H1 (cell line): ENCODE data around the gene BCL3. TPM values are rescaled to one million over a fixed set of nuclear protein-coding genes. Genes with fewer than 3 reads are reported as not detected.
A peak's percentile ranks its signal among the peaks of the same experiment; 100 is the strongest.

Experiments used
- CTCF ChIA-PET: fragments of 300-600 bp; sonication (Branson Sonifier 250); formaldehyde crosslinking; loops from one replicate; lab custom pipeline; 2021; ENCODE audit not compliant: partially characterized antibody; lab: Charles Lee
- POLR2A ChIA-PET: fragments of 300-600 bp; sonication (Branson Sonifier 250); formaldehyde crosslinking; loops from one replicate; lab custom pipeline; 2021; ENCODE audit warnings: inconsistent platforms; ENCODE audit not compliant: partially characterized antibody; lab: Charles Lee
- DNase-seq, 2 experiments: peaks; one replicate each; pipeline versions ENCODE4 v3.0.0 to v3.0.0-alpha.2; 2010 to 2022; ENCODE audit warnings: low spot score in 2 of 2, low read depth in 1 of 2, mixed read lengths in 1 of 2
- FAIRE-seq: peaks from 2 replicates; lab custom pipeline; 2011; peaks lifted over from hg19 to GRCh38; lab: Jason Lieb, UNC
- H2AFZ ChIP-seq: 2 replicates; pipeline ENCODE4 v1.8.1; 2012; ENCODE audit warnings: low read length, inconsistent platforms
- H2AK5ac ChIP-seq: 2 replicates; pipeline ENCODE4 v1.6.1; 2013; ENCODE audit warnings: low read depth, low read length
- H2BK120ac ChIP-seq: replicated peaks from 2 replicates; pipeline ENCODE3; 2013; ENCODE audit warnings: low read depth, low read length, inconsistent platforms
- H2BK12ac ChIP-seq: 2 replicates; pipeline ENCODE4 v1.6.1; 2013; ENCODE audit warnings: low read depth, low read length
- H2BK15ac ChIP-seq: 2 replicates; pipeline ENCODE4 v1.6.1; 2013; ENCODE audit warnings: low read length
- H2BK20ac ChIP-seq: 2 replicates; pipeline ENCODE4 v1.6.1; 2013; ENCODE audit warnings: low read length
- H2BK5ac ChIP-seq: 2 replicates; pipeline ENCODE4 v1.6.1; 2013; ENCODE audit warnings: low read depth, low read length
- H3K14ac ChIP-seq: 2 replicates; pipeline ENCODE4 v1.6.1; 2013; ENCODE audit warnings: inconsistent platforms; ENCODE audit not compliant: insufficient read length
- H3K18ac ChIP-seq: 2 replicates; pipeline ENCODE4 v1.6.1; 2013; ENCODE audit warnings: low read length; ENCODE audit errors: extremely low read depth
- H3K23ac ChIP-seq: 2 replicates; pipeline ENCODE4 v1.6.1; 2013; ENCODE audit warnings: inconsistent platforms; ENCODE audit not compliant: insufficient read length
- H3K23me2 ChIP-seq: 2 replicates; pipeline ENCODE4 v1.6.1; 2013; ENCODE audit warnings: low read depth, low read length
- H3K27ac ChIP-seq: 2 replicates; pipeline ENCODE4 v1.6.1; 2011; ENCODE audit warnings: low read depth, low read length, inconsistent platforms
- H3K27me3 ChIP-seq, 4 experiments: replicated peaks in 1 of 4; 1 replicate in 1 of 4; 2 replicates in 3 of 4; pipeline versions ENCODE4 v1.6.1 to v1.8.1; 2011 to 2013; ENCODE audit warnings: low read length in 3 of 4, mild to moderate bottlenecking in 3 of 4, inconsistent platforms in 2 of 4, mixed read lengths in 2 of 4, moderate library complexity in 1 of 4; ENCODE audit not compliant: control insufficient read depth in 3 of 4, insufficient read depth in 3 of 4; ENCODE audit errors: extremely low read depth in 1 of 4
- H3K36me3 ChIP-seq, 4 experiments: 2 replicates each; pipeline versions ENCODE4 v1.6.1 to v1.8.1; 2011 to 2013; ENCODE audit warnings: mild to moderate bottlenecking in 4 of 4, low read length in 3 of 4, moderate library complexity in 2 of 4, control low read depth in 1 of 4, inconsistent platforms in 1 of 4; ENCODE audit not compliant: insufficient read depth in 4 of 4, control insufficient read depth in 2 of 4
- H3K4ac ChIP-seq: replicated peaks from 2 replicates; pipeline ENCODE3; 2013; ENCODE audit warnings: low read length, low read depth, mixed read lengths, inconsistent platforms; ENCODE audit not compliant: insufficient read length
- H3K4me1 ChIP-seq, 4 experiments: replicated peaks in 1 of 4; 1 replicate in 1 of 4; 2 replicates in 3 of 4; pipeline versions ENCODE4 v1.6.1 to v1.8.1; 2011 to 2013; ENCODE audit warnings: low read length in 3 of 4, inconsistent platforms in 2 of 4, mixed read lengths in 1 of 4; ENCODE audit not compliant: insufficient read depth in 4 of 4, control insufficient read depth in 3 of 4
- H3K4me2 ChIP-seq, 2 experiments: 2 replicates each; pipeline versions ENCODE4 v1.6.1 to v1.8.1; 2011 to 2013; ENCODE audit warnings: low read depth in 2 of 2, low read length in 2 of 2, control low read depth in 1 of 2, inconsistent platforms in 1 of 2, mild to moderate bottlenecking in 1 of 2; ENCODE audit not compliant: insufficient read depth in 1 of 2
- H3K4me3 ChIP-seq, 4 experiments: fragments of 200-600, 300-600 bp in 1 of 4; sonication (generic), shearing (Covaris generic), sonication (Bioruptor Twin) in 1 of 4; 2 replicates each; pipeline versions ENCODE4 v1.5.1 to v1.8.1; 2011 to 2016; ENCODE audit warnings: low read length in 4 of 4, low read depth in 3 of 4, control low read depth in 2 of 4, inconsistent platforms in 2 of 4, mild to moderate bottlenecking in 2 of 4, mixed read lengths in 1 of 4, moderate library complexity in 1 of 4; ENCODE audit not compliant: insufficient read depth in 2 of 4; ENCODE audit errors: extremely low read depth in 1 of 4
- H3K56ac ChIP-seq: replicated peaks from 2 replicates; pipeline ENCODE3; 2013; ENCODE audit warnings: low read depth, mild to moderate bottlenecking, mixed read lengths, low read length, inconsistent platforms; ENCODE audit not compliant: insufficient read length
- H3K79me1 ChIP-seq: 2 replicates; pipeline ENCODE4 v1.6.1; 2013; ENCODE audit warnings: low read depth, low read length, control low read depth
- H3K79me2 ChIP-seq, 2 experiments: 2 replicates each; pipeline versions ENCODE4 v1.6.1 to v1.8.1; 2012 to 2013; ENCODE audit warnings: low read length in 2 of 2, mild to moderate bottlenecking in 2 of 2, inconsistent platforms in 1 of 2; ENCODE audit not compliant: insufficient read depth in 2 of 2, control insufficient read depth in 1 of 2
- H3K9ac ChIP-seq, 4 experiments: replicated peaks in 1 of 4; 1 replicate in 1 of 4; 2 replicates in 3 of 4; pipeline versions ENCODE4 v1.6.1 to v1.8.1; 2011 to 2013; ENCODE audit warnings: low read depth in 3 of 4, low read length in 3 of 4, control low read depth in 2 of 4, mild to moderate bottlenecking in 2 of 4, moderate library complexity in 2 of 4, inconsistent platforms in 1 of 4; ENCODE audit errors: extremely low read depth in 1 of 4
- H3K9me3 ChIP-seq, 2 experiments: 2 replicates each; pipeline versions ENCODE4 v1.6.1 to v1.8.1; 2012 to 2013; ENCODE audit warnings: mild to moderate bottlenecking in 2 of 2, moderate library complexity in 2 of 2, control low read depth in 1 of 2, inconsistent platforms in 1 of 2, low read depth in 1 of 2, low read length in 1 of 2, mixed read lengths in 1 of 2; ENCODE audit not compliant: insufficient read depth in 2 of 2
- H4K20me1 ChIP-seq, 2 experiments: replicated peaks in 1 of 2; 2 replicates each; pipeline versions ENCODE3 to v1.8.1; 2011 to 2013; ENCODE audit warnings: inconsistent platforms in 2 of 2, low read length in 2 of 2, mild to moderate bottlenecking in 1 of 2; ENCODE audit not compliant: insufficient read depth in 2 of 2, control insufficient read depth in 1 of 2
- H4K5ac ChIP-seq: 2 replicates; pipeline ENCODE4 v1.6.1; 2013; ENCODE audit warnings: low read length, low read depth, mixed read lengths, inconsistent platforms; ENCODE audit not compliant: insufficient read length
- H4K8ac ChIP-seq: 2 replicates; pipeline ENCODE4 v1.8.0; 2013; ENCODE audit warnings: mild to moderate bottlenecking, moderate library complexity, low read length, inconsistent platforms; ENCODE audit not compliant: insufficient read depth; ENCODE audit errors: extremely low read depth
- H4K91ac ChIP-seq: replicated peaks from 2 replicates; pipeline ENCODE3; 2013; ENCODE audit warnings: low read length, mixed read lengths, inconsistent platforms; ENCODE audit not compliant: insufficient read length
- CREB1 ChIP-seq: IDR thresholded peaks from 2 replicates; pipeline ENCODE4 v1.6.1; 2012; ENCODE audit warnings: inconsistent platforms
- EZH2 ChIP-seq: fragments of 200-600 bp; sonication (generic); IDR thresholded peaks from 2 replicates; pipeline ENCODE4 v1.7.1; 2012; ENCODE audit warnings: low read depth, mild to moderate bottlenecking, moderate library complexity, low read length, inconsistent platforms; ENCODE audit not compliant: severe bottlenecking
- HDAC2 ChIP-seq, 2 experiments: fragments of 300-600 bp in 1 of 2; sonication (generic) in 1 of 2; IDR thresholded peaks; 2 replicates each; pipeline ENCODE4 v1.6.1; 2011 to 2012; ENCODE audit warnings: low read depth in 2 of 2, low read length in 2 of 2, mild to moderate bottlenecking in 2 of 2, moderate library complexity in 2 of 2, borderline replicate concordance in 1 of 2, inconsistent platforms in 1 of 2
- KDM1A ChIP-seq: fragments of 200-600, 300-600 bp; sonication (generic); IDR thresholded peaks from 2 replicates; pipeline ENCODE4 v1.7.1; 2016; ENCODE audit warnings: mild to moderate bottlenecking, low read length, borderline replicate concordance
- NANOG ChIP-seq: IDR thresholded peaks from 2 replicates; pipeline ENCODE4 v1.6.1; 2011; ENCODE audit warnings: low read length, low read depth, mild to moderate bottlenecking, inconsistent platforms; ENCODE audit not compliant: insufficient read depth, poor library complexity, severe bottlenecking
- PHF8 ChIP-seq: fragments of 200-600 bp; sonication (generic); conservative IDR thresholded peaks from 2 replicates; pipeline ENCODE4 v1.7.1; 2012; ENCODE audit warnings: low read depth, mild to moderate bottlenecking, inconsistent platforms, low read length, moderate library complexity
- RAD21 ChIP-seq, 2 experiments: IDR thresholded peaks in 1 of 2; conservative IDR thresholded peaks in 1 of 2; 2 replicates each; pipeline ENCODE4 v1.6.1; 2011; ENCODE audit warnings: low read depth in 2 of 2, low read length in 2 of 2, improper control_type of control experiment in 1 of 2, inconsistent platforms in 1 of 2, mild to moderate bottlenecking in 1 of 2, moderate library complexity in 1 of 2
- SP1 ChIP-seq: IDR thresholded peaks from 2 replicates; pipeline ENCODE4 v1.6.1; 2011; ENCODE audit warnings: low read depth, low read length
- SP2 ChIP-seq: IDR thresholded peaks from 2 replicates; pipeline ENCODE4 v1.6.1; 2012; ENCODE audit warnings: mild to moderate bottlenecking, low read length, inconsistent platforms
- TAF1 ChIP-seq: IDR thresholded peaks from 2 replicates; pipeline ENCODE4 v1.6.1; 2011; ENCODE audit warnings: mild to moderate bottlenecking, low read depth, low read length
- TBP ChIP-seq: IDR thresholded peaks from 2 replicates; pipeline ENCODE4 v1.6.1; 2011; ENCODE audit warnings: low read depth, low read length, improper control_type of control experiment
- WGBS, 2 experiments: shearing (Covaris generic) in 1 of 2; methylation state at CpG; one replicate each; pipeline versions ENCODE4 v1.1.6 to v1.1.7; 2013 to 2015; ENCODE audit warnings: low lambda C conversion rate in 2 of 2, mixed read lengths in 2 of 2, inconsistent platforms in 1 of 2, low coverage in 1 of 2, missing lambda C conversion rate in 1 of 2; ENCODE audit not compliant: insufficient replicate concordance in 2 of 2, insufficient coverage in 1 of 2, insufficient read length in 1 of 2; ENCODE audit errors: extremely low coverage in 1 of 2, missing lambda C conversion rate in 1 of 2; 5-methylcytosine and 5-hydroxymethylcytosine counted together
- polyA plus RNA-seq, 7 experiments: library from polyadenylated mRNA; depleted of rRNA in 3 of 7; stranded (reverse) in 5 of 7; unstranded in 2 of 7; fragments of >200 nt in 5 of 7; fragments of 200-250 nt in 2 of 7; gene quantifications; 1 replicate in 5 of 7; 2 replicates in 1 of 7; 4 replicates in 1 of 7; pipeline versions ENCODE4 v1.2.1 to v1.2.3, GENCODE V29; 2011 to 2013; ENCODE audit warnings: missing spikeins in 2 of 7, mixed read lengths in 2 of 7
- total RNA-seq: library from RNA; stranded (reverse); fragmentation: NEBNext Ultra II Directional; extraction: Animal tissue kit (Norgen Biotek cat#: 25700); gene quantifications from 2 replicates; pipeline ENCODE4 v1.2.1, GENCODE V29; 2021
- TF ChIP-seq, protein P1 (sequence below): IDR thresholded peaks from 2 replicates; pipeline ENCODE4 v1.6.1; 2011; ENCODE audit warnings: low read length, improper control_type of control experiment

BCL3 gene
- total and polyA plus RNA-seq, 2 of the 8 experiments (the other 6 are each of a cell fraction or from before 2014, with no cell fraction given), result 0.88 to 2.4 TPM

DNA sequence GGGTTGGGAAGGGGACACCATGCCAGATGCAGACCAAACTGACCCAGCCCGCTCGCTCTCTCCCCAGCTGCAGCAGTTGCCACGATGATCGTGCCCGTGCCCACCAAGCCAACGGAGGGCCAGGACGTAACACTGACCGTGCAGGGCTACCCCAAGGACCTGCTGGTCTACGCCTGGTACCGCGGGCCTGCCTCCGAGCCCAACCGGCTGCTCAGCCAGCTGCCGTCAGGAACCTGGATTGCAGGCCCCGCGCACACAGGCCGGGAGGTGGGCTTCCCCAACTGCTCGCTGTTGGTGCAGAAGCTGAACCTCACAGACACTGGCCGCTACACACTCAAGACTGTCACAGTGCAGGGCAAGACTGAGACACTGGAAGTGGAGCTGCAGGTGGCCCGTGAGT is 40.7 kb upstream of the BCL3 start:
- H2BK20ac ChIP-seq, result no peak overlapping the region
- H2BK120ac ChIP-seq, result no peak overlapping the region
- H3K4me2 ChIP-seq, result no peak overlapping the region
- no peak overlapping the region for H2AFZ ChIP-seq
- no peaks in the 10 kb centered on the region; a peak in 1 of 7 replicates for H3K4me1 ChIP-seq
- H3K23me2 ChIP-seq, result no peaks in the 10 kb centered on the region; the same call in 1 of the 2 replicates
- no peaks in the 10 kb centered on the region for H3K79me2 ChIP-seq
- no peak overlapping the region for H4K8ac ChIP-seq
- H3K4ac ChIP-seq, result no peak overlapping the region
- 0 out of 2 replicates have a peak overlapping the region, but pooled peaks have one; percentile 17 for H2BK12ac ChIP-seq
- 0 out of 2 replicates have a peak overlapping the region, but pooled peaks have one; percentile 40 for H2AK5ac ChIP-seq
- FAIRE-seq, result no peak
- H4K20me1 ChIP-seq, result no peaks in the 10 kb centered on the region
- no peak overlapping the region for H3K4me3 ChIP-seq
- DNase-seq, result no peak
- H3K27ac ChIP-seq, result no peak overlapping the region
- TF ChIP-seq TAF1 (no peak), RAD21 (IDR thresholded peaks at IDR 0.05 in 1 of 2, conservative IDR thresholded peaks at IDR 0.05 in 1 of 2; ENCODE audit: low read depth in 2 of 2, low read length in 2 of 2) (no peak), EZH2 (no peak), KDM1A (no peak), NANOG (no peak), CREB1 (no peak), HDAC2 (IDR thresholded peaks at IDR 0.05; ENCODE audit: borderline replicate concordance in 1 of 2, low read depth in 2 of 2, low read length in 2 of 2) (no peak), TBP (no peak), SP2 (no peak), SP1 (no peak), PHF8 (no peak)
- TF ChIP-seq, protein P1, sequence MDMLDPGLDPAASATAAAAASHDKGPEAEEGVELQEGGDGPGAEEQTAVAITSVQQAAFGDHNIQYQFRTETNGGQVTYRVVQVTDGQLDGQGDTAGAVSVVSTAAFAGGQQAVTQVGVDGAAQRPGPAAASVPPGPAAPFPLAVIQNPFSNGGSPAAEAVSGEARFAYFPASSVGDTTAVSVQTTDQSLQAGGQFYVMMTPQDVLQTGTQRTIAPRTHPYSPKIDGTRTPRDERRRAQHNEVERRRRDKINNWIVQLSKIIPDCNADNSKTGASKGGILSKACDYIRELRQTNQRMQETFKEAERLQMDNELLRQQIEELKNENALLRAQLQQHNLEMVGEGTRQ, result no peak
- TF ChIP-seq, all 59 proteins: peak for 0
- Histone ChIP-seq H3K27me3 (0 out of 7 replicates have a peak, but pooled peaks cover 0 to 2% (median 0%) of the 10 kb centered on the region in 4 experiments), H3K56ac (no peak overlapping the region), H3K14ac (no peak overlapping the region), H3K36me3 (no peaks in the 10 kb centered on the region), H3K18ac (no peak overlapping the region), H3K9me3 (no peaks in the 10 kb centered on the region), H3K9ac (no peak overlapping the region), H2BK15ac (no peak overlapping the region; the same call in 1 of the 2 replicates), H3K79me1 (no peaks in the 10 kb centered on the region), H3K23ac (no peak overlapping the region), H4K5ac (no peak overlapping the region), H2BK5ac (no peak overlapping the region), H4K91ac (peak overlapping the region; percentile 40)
- POLR2A ChIA-PET, result interaction anchor here (1.3 kb wide), 1 partner anchor 379 kb away, joined by 3 read pairs; no protein-coding TSS in a partner anchor
- CTCF ChIA-PET, result interaction anchor here (0.8 to 1.3 kb wide), 3 partner anchors 17 to 65 kb away, joined by 3 to 4 read pairs (median 3); no protein-coding TSS in a partner anchor
- WGBS, 2 experiments, result 94% methylated on average over 14 of the region's 20 CpGs; no CpG with 5 or more reads in 1 of the 2 experiments
